Activated T-cell treated with anti-CD3 and anti-CD28 coated beads, Interleukin-2, amount 50 U/mL, for 48 hours (primary cell): ENCODE measurements around the gene CACNB2.

Source experiments
- DNase-seq, 2 experiments: peaks; one replicate each; pipeline ENCODE4 v3.0.0-alpha.2; 2020

The CACNB2 gene

DNA sequence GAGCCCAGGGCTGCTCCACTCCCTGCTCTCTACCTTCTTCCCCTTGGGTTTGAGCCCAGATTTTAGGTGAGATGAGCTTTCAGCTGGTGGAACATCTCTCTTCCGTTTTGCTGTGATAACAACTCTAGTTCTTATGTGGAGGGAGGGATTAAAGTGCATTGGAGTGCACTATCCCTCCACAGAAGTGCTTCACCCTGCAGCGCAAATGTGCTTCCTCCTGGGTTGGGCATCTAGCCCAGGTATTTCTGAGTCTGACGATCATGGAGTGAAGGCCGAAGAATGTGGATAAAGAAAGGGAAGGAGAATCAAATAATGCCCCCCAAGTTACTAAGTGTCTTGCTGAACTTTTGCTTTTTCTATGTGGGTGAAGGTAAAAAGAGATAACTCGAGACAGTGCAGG, 157.4 kb downstream of the CACNB2 start:
- DNase-seq, result no peak

DNA sequence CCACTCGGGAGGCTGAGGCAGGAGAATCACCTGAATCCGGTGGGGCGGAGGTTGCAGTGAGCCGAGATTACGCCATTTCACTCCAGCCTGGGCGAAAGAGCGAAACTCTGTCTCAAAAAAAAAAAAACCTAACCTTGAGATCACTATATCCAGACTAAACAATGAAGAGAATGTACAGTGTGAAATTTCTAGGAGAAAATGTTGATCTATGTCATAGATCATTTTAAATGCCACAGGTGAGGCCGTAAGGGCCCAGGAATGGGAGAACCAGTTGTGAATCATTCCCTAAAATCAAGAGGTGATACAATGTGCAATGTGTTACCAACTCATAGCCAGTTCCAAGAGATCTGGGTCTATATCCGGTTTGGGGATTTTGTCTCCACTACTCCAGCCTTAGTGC, 158.0 kb downstream of the CACNB2 start:
- no peak for DNase-seq

DNA sequence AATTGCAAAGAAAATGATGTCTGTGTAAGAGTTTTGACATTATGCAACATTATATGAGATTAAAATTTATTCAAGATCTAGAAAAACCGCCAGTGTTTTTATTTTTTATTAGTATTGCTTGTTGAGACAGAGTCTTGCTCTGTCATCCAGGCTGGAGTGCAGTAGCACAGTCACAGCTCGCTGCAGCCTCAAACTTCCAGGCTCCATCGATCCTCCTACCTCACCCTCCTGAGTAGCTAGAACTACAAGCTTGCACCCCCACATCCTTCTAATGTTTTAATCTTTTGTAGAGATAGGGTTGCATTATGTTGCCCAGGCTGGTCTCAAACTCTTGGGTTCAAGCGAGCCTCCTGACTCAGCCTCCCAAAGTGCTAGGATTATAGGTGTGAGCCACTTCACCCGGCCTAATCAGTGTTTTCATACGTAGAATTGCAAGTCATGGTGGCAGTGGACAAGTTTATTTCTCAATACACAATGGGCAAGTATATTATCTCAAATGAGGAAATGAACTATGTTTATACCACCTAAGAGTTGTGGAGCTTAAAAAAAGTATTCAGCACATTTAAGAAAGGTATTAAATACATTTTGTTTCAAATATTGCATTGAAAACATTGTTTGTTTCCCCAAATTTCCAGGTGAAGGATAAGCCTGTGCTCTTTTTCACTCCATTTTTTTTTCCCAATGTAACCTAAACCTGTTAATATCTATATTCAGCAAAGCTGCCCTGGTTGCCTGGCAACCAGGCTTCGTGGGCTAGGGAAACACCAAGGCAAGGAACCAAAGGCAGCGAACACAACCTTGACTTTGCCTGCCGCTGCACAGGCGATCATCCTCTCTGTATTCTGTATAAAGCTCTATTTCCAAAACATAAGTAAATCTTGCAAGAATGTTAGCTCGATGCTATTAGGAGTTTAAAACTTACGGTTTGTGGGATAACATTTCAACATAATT, 163.9 kb downstream of the CACNB2 start:
- no peak for DNase-seq

DNA sequence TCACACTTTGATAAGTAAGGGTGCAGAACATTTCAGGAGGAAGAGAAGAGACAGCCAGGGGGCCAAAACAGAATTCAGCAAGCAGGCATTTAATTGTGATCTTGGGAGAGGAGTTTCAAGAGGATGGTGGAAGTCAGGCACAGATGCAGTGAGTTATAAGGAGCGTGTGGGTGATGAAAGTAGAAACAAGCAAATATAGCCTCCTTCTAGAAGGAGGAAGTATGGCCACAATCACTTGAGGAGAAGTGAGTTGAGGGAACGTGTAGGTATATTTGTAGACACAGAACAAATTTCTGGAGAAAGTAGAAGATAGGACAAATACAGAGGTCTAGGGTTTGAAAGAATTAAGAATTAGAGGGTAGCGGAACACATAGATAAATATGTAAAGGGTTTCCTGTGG, 165.8 kb downstream of the CACNB2 start:
- no peak for DNase-seq

DNA sequence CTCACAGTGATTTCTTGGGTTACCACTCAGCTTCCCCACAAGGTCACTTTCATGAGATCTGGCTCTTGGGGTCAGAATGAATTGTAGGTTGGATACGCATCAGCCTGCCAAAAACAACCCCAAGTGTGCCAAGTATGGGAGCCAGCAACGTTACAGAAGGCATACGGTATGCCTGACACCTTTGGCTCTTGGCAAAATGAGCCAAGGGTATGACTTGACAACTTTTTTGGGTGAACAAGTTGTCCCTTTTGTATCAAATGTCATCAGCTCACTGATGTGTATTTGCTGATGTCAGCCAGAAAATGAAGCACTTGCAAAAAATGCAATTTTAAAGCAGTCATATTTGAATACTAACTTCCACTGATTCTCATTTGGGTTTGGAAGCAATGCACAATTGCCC, 168.4 kb downstream of the CACNB2 start:
- no peak for DNase-seq

DNA sequence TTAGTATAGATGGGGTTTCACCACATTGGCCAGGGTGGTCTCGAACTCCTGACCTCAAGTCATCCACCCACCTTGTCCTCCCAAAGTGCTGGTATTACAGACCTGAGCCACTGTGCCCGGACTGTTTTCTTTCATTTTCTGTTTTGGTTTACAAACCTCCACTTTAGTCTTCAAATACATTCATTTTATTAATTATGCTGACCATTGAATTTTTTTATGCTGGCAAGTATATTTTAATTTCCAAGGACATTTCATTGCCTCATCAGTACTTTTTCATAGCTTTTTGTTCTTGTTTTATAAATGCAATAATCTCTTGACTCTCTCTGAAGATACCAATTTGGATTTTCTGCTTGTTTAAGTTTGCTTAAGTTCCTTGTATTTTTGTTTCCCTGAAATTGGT, 170.5 kb downstream of the CACNB2 start:
- DNase-seq, result no peak

DNA sequence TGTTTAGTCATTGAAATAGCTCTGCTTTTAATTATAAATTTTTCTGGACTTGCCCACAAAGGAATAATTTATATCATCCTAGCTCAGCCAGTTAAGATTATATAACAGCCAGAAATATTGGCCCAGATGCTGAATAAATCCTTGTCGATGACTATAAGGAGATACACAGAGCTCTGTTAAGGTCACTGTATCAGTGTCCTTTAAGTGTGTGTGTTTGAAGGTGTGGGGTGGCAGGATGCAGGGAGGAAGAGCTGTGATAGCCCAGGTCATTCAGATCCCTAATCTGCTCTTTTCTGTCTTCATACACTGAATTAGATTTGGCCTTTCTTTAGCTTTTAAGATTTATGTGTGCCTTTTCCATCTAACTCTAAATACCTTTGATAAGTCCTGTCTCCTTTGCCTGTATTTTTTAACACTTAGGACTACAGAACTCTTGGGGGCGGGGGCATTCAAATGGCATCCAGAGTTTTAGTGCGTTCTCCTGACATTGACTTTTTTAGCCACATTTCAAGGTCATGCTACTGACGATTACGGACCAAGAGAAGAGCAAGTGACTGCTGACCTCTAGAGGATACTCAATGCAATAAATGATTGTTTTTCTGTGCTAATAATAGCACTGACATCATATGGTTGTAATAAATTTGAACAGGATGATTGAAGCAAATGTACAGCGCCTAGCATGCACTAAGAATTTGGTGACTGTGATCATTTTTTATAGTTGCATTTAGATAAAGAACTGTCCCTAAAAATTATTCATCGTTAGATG, 172.3 kb downstream of the CACNB2 start:
- DNase-seq, result no peak

DNA sequence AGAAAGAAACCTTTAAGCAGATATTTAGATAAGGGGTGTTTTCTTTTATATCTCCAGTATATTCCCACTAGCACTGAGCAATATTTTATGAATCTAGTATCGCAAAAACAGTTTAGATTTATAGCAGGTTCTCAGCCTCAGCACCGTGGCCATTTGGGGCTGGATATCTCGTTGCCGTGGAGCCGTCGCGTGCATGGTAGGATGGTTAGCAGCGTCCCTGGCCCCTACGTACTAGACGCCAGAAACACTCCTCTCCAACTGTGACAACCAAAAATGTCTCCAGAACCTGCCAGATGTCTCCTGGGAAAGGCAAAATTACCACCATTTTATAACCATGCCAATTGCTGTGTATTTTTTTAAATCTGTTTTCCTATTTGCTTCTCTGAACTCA, 172.9 kb downstream of the CACNB2 start:
- DNase-seq, result no peak

DNA sequence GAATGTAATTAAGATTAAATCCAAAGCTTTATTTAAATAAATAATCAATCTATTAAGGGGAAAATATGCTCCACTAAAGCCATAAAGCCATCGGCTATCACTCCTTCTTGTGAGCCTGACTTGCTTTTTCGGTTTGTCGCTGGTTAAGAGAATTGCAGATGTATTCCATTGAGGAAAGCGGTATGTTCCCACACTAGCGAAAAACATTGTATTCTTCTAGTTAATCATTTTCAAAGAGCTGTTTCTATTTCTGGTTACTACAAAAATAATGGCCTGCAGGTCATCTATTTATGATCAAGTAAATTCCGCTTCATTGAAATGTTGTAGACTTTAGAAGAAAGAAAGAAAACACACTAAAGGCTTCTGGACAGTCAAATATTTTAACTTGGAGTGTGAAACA, 173.4 kb downstream of the CACNB2 start:
- no peak for DNase-seq

DNA sequence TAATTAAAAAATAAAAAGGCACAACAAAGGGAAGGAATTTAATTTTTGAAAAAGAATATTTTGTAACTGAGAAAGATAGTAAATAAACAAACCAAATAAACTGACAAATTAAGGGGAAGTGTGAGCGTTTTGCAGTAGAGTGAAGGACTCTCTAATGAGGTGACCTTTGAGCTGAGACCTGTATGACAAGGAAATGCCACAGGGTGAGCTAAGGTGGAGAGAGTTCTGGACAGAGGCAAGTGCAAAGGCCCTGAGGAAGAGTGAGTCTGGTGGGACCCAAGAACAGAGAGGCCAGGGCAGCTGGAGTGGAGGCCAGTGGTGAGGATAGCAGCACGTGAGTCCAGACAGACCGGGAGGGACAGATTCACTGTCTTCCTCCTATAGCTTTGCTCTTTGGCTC, 179.4 kb downstream of the CACNB2 start:
- DNase-seq, result no peak

DNA sequence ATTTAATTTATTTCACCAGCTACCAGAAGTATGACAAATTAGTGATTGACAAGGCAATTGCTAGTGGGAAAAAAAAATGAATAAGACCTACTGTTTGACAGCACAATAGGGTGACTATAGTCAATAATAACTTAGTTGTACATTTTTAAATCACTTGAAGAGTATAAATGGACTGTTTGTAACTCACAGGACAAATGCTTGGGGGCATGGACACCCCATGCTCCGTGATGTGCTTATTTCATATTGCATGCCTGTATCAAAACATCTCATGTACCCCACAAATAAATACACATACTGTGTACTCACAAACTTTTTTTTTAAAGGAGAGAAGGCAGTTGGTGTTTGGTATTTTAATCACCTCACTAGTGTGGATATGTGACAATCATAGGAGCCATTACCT, 181.1 kb downstream of the CACNB2 start:
- DNase-seq, result no peak

DNA sequence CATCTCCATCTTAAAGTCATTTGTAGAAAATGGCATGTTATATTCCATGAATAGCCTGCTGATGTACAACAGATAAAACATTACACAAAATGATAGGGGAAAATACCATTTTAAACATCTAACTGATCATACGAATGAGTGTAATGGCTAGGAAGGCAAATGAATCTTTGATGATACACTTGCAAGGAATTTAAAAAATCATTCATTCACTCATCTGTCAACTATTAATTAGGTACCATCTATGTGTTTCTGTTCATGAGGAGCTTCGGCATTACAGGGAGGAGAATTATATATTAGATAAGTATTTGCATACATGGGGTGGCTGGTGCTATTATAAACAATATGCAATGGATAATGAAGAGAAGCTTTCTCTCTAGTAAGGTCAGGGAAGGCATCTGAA, 183.7 kb downstream of the CACNB2 start:
- DNase-seq, result no peak

DNA sequence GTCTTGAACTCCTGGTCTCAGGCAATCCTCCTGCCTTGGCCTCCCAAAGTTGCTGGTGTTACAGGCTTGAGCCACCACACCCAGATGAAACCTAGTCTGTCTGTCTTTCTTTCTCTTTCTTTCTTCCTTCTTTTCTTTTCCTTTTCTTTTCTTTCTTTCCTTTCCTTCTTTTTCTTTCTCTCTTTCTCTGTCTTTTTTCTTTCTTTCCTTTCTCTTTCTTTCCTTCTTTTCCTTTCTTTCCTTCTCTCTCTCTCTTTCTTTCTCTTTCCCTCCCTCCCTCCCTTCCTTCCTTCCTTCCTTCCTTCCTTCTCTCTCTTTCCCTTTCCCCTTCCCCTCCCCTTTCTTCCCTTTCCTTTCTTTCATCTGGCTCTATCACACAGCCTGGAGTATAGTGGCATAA, 185.2 kb downstream of the CACNB2 start:
- no peak for DNase-seq

DNA sequence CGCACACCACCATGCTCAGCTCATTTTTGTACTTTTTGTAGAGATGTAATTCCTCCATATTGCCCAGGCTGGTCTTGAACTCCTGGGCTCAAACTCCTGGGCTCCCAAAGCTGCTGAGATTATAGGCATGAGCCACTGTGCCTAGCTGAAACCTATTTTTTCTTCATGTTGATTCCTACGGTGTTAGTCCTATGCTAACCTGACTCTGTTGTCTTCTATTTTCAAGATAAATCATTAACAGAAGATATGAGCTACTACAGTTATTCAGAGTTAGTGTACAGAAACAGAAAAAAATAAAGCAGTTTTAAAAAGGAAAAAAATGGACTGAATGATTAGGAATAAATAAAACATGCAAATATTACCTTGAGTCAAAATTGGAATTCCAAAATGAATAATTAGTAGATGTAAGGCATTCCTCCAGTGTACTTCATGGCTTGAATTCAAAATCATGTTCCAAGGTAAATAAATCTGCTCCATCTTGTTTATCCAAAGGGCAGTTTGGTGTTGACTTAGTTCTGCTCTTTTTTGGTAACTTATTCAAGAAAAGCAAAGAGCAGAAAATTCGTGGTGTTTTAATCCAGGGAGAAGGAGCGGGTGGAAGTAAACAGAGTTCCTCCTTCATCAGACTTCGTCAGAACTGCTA, 185.8 kb downstream of the CACNB2 start:
- DNase-seq, result no peak

DNA sequence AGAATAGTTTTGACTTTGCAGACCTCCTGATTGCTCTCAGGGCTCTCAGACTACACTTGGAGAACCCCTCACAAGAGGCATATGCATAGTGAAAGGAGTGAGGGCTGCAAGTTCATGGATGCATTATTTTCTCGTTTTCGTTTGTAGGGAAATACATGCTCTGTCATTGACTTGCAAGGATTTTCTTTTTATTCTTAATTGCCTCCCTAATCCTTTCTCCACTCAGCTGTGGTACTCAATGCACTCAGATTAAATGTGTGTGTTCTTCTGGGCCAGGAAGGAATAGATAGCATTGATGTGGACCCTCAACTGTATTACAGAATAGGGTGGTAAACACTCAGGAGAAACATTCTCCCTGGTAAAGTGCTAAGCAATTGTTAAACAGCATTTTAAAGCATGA, 188.7 kb downstream of the CACNB2 start:
- no peak for DNase-seq

DNA sequence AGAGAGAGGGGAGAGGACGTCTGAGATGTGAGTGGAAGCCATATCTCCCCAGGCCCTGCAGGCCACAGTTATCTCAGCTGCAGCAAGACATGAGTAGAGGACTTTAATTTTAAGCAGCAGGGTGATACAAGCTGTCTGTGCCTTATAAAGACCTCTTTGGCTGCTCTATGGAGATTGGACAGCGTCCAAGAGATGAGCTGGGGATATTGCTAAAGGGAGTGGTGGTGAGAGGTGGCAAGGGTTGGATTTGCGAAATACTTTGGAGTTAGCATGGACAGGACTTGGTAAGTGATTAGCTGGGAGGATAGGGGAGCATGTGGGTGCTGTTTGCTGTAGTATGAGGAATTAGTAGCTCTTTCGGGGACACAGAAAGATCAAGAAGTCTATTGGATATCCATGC, 191.8 kb downstream of the CACNB2 start:
- no peak for DNase-seq

DNA sequence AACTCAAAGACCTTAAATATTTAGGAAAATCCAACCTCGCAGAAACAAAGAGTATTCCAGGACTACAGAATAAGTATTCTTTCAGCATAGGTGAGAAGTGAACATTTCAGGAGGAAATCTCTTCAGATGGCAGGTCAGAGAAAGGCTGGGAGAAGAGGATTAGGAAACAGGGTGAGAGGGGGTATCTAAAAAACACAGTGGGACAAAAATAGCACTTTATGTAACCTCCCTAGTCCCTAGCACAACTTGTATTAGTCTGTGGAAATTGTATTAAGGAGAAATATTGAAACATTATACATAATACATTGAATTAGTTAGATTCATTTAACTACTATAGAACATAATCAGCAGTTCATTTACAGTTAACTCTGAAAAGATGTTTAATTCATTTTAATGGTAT, 192.3 kb downstream of the CACNB2 start:
- DNase-seq, result no peak

DNA sequence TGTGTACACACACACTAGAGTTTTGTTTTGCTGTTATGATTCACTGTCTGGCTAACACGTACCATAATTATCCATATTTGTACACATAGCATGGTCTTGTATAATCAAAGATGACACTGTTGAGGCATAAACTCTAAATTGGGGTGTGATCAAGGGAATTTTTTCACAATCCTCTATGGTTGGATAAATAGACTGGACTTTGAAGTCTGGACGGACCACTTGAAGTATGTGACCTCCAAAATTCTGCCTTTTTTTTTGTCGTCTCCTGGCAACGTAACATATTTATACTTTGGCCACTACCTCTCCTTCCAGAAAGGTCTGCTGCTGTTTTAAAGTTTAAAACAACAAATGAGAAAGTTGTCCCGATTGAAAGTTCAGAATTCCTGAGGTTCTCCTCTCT, 193.4 kb downstream of the CACNB2 start:
- DNase-seq, result no peak

DNA sequence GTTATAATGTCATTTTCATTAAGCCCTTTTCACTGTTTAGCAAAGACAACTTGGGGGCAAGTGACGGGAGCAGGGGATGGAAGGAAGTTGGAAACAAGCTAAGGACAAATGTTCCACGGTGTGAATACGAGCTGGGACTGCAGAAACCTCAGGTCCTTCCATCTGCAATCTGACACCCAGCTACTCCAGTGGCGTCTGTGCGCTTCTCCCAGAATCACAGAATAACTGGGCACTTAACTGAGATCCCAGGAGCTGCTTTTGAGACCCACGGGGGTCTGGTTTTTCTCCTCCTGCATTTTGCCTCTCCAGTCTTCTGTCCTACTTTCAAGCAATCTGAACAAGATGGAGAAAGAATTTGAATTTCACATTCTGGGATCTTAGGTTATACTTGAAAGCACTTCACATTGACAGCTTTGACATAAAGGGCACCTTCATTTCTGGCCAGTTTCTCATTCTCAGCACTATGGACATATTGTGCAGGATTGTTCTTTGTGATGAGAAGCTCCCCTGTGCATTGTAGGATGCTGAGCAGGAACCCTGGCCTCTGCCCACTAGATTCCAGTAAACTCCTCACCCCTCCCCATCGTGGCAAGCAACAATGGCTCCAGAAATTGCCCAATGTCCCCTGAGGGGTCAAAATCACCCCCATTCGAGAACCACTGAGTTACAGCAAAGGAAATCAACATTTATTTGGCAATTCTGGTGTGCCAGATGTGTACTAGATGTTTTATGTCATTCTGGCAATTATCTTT, 194.1 kb downstream of the CACNB2 start:
- DNase-seq, result no peak

DNA sequence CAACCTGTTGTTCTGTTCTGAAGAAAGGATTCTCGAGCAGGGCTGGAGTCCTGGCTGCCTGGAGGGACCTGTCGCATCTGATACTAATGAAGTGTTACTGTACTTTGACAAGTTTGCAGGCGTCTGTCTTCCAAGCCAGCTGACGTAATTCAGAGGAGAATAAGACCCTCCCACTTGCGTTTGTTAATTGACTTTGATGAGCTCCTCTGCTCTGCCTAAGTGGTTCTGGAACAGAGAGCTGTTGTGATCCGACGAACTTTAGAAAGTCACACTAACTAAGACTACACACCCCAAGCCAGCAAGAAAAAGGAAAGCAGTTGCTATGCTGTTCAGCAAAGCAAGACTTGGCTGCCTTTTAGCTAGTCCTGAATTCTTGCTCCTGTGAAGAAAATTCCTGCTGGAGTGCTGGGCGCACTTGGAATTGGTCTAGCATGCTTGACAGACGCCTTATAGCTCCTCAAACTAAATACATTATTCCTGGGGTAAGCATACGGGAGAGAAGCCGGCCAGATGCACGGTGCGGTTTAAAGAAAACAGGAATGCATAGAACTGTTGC, 200.3 kb downstream of the CACNB2 start:
- no peak for DNase-seq

DNA sequence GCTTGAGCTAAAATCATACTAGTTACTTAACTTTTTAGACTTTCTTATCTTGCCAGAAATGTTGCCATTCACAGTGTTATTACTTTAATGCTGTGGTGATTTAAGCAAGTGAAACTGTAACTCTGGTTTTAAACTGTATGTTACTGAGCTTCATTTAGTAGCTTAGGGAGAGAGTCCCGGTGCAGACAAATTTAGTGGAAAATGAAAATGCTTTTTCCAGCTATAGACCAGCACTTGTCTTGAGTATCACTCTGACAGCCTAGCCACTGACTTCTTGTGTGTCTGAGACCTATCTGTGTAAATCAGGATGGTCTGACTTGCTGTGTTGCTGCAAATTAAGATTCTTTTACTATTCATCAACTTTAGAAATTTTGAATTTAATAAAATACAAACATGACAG, 200.8 kb downstream of the CACNB2 start:
- DNase-seq, result no peak

DNA sequence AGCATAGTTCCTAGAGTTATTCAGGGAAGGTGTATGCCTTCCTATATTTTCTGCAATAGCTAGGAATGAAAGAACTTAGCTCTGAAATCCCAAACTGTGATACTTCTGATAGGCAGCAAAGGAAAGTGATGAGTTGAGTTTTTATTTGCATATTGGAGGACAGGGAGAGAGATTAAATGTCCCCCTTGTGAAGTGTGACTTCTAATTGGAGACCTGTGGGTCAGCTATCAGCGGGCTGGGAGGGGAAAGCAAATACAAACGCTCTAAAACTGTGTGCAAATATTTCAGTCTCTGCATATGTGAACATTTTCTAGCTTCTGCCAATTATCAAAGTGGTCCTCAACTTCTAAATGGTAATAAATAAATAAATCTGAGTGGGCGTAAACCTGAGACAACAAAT, 203.3 kb downstream of the CACNB2 start:
- no peak for DNase-seq

DNA sequence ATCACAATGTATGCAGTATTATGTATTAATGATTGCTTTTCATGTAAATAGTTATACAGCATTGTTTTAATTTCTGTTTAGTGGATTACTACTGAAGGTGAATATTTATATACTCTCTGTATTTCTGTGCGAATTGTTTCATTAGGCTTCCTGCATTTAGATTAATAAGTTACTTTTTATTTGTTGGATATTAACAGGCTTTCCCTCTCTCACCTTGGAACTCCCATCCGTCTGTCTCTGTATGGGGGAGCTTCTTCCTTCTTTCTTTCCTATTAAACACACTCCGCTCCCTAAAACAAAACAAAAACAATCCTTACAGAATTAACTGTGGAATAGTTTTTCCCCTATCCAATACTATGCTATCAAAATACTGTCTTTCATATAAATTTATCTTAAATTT, 205.1 kb downstream of the CACNB2 start:
- no peak for DNase-seq
